ENCODE results near the gene PRKAR1A.

PRKAR1A gene

GRCh38 chr17:68589086-68589485, 76.9 kb downstream of the PRKAR1A start:
- intact Hi-C loops (cut with DNase I): no loop called here
- DNase-seq: no peak

GRCh38 chr17:68591583-68591982, 79.4 kb downstream of the PRKAR1A start:
- DNase-seq: peak in 5 of 42 donors; percentile 11 to 40 (median 17)
- intact Hi-C loops (cut with DNase I): no loop called here

- no peak for DNase-seq
- intact Hi-C loops (cut with DNase I): no loop called here
Observed at GRCh38 chr17:68592009-68592408, 79.8 kb downstream of the PRKAR1A start.

GRCh38 chr17:68592682-68593641, 80.7 kb downstream of the PRKAR1A start:
- intact Hi-C loops (cut with DNase I): no loop called here
- no peak for DNase-seq

- intact Hi-C loops (cut with DNase I): no loop called here
- no peak for DNase-seq
Observed at GRCh38 chr17:68594552-68594951, 82.3 kb downstream of the PRKAR1A start.

GRCh38 chr17:68595496-68595895, 83.3 kb downstream of the PRKAR1A start:
- peak in 1 of 42 donors; percentile 21 for DNase-seq
- intact Hi-C loops (cut with DNase I): no loop called here

GRCh38 chr17:68595986-68596385, 83.8 kb downstream of the PRKAR1A start:
- no peak for DNase-seq
- intact Hi-C loops (cut with DNase I): no loop called here

GRCh38 chr17:68596411-68596945, 84.2 kb downstream of the PRKAR1A start:
- intact Hi-C loops (cut with DNase I): no loop called here

GRCh38 chr17:68598074-68598473, 85.8 kb downstream of the PRKAR1A start:
- intact Hi-C loops (cut with DNase I): no loop called here
- no peak for DNase-seq

More at GRCh38 chr17:68596411-68596945, 84.2 kb downstream of the PRKAR1A start:
- DNase-seq: no peak

GRCh38 chr17:68598545-68598961, 86.3 kb downstream of the PRKAR1A start:
- no peak for DNase-seq
- intact Hi-C loops (cut with DNase I): no loop called here

- no peak for DNase-seq
- intact Hi-C loops (cut with DNase I): no loop called here
Observed at GRCh38 chr17:68599091-68599490, 86.9 kb downstream of the PRKAR1A start.

GRCh38 chr17:68599552-68600066, 87.4 kb downstream of the PRKAR1A start:
- intact Hi-C loops (cut with DNase I): no loop called here
- no peak for DNase-seq

GRCh38 chr17:68600067-68600930, 88.1 kb downstream of the PRKAR1A start:
- intact Hi-C loops (cut with DNase I): no loop called here
- peak in 15 of 42 donors; percentile 6 to 47 (median 24) for DNase-seq
